Stimulated activated CD4-positive, alpha-beta T cell treated with anti-CD3 and anti-CD28 coated beads, Interleukin-12 subunit alpha, Interleukin-12 subunit beta, amount 100 ng/mL, for 24 hours (primary cell): ENCODE results near the gene COA8.
"Not testable (repeated sequence)": the region's sequence is repeated elsewhere in the genome, so short reads cannot be mapped to it uniquely, and the experiment has no call there.

Source experiments
- DNase-seq, 2 experiments: peaks; one replicate each; pipeline ENCODE4 v3.0.0-alpha.2; 2020; ENCODE audit warnings: low read depth in 2 of 2

The COA8 gene

DNA sequence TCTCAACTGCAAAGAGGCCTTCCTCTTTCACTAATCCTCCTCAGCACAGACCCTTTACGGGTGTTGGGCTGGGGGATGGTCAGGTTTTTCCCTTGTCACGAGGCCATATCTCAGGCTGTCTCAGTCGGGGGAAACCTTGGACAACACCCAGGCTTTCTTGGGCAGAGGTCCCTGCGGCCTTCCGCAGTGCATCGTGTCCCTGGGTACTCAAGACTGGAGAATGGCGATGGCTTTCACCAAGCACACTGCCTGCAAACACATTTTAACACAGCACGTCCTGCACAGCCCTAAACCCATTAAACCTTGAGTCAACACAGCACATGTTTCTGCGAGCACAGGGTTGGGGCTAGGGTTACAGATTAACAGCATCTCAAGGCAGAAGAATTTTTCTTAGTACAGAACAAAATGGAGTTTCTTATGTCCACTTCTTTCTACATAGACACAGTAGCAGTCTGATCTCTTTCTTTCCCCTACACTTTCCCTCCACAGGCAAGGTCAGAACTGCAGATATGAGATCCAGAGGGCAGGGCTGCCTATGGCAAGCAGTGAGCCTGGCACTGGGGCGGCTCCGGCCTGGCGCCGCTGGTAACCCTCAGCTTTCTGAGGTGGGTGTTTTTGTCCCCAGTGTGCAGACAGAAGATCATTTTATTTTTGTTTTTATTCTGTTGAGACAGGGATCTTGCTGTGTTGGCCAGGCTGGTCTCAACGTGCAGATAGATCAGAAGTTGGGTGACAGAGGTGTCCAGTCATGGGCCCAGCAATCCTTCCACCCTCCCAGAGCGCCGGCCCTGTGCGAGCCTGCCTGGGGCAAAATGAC, 37.1 kb upstream of the COA8 start:
- DNase-seq = not testable (repeated sequence)

GRCh38 chr14:103526247-103526913, 36.4 kb upstream of the COA8 start:
- no peak for DNase-seq

GRCh38 chr14:103526914-103527248, 35.9 kb upstream of the COA8 start:
- no peak for DNase-seq

GRCh38 chr14:103527408-103528145, 35.2 kb upstream of the COA8 start:
- no peak for DNase-seq

GRCh38 chr14:103528146-103528586, 34.6 kb upstream of the COA8 start:
- DNase-seq = no peak

- peak; percentile 66 to 68 for DNase-seq
Observed at GRCh38 chr14:103528587-103529382, 34.0 kb upstream of the COA8 start, which contains the start of gene TRMT61A. Gene TRMT61A (plus strand): TSS chr14:103529196. CDS start chr14:103529979, 783 bp downstream.

DNA sequence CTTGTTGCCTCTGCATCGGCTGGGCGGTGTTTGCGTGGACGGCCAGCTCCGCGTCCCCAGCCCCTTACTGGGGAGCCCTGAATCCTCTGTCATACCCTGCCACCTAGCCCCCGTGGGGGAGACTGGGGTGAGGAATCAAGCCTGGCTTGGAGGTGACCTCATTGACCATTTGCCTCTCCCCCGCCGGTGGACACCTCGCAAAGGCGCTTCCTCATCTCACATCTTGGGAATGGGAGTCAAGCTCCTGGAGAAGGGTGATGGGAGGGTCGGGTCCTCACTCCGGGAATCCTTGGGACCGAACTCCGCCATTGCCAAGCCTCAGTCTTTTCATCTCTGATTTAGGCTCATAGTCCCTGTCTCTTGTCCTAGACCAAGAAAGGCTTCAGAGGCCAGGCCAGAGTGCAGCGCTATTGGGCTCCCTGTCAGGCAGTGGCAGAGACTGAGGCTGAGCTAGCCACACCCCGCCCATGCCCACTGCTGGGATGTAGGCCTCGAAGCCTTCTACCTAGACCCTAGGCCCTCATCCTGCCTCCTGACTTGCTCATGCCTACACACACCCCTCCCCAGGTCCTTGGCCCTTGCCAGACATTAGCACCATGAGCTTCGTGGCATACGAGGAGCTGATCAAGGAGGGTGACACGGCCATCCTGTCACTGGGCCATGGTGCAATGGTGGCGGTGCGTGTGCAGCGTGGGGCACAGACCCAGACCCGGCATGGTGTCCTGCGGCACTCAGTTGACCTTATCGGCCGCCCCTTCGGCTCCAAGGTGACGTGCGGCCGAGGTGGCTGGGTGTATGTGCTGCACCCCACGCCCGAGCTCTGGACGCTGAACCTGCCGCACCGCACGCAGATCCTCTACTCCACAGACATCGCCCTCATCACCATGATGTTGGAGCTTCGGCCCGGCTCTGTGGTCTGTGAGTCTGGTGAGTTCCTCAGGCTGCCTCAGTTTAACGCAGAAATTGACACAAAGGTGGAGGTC, 33.1 kb upstream of the COA8 start:
- no peak for DNase-seq

- DNase-seq = no peak
Observed at GRCh38 chr14:103530390-103530789, 32.4 kb upstream of the COA8 start.

DNA sequence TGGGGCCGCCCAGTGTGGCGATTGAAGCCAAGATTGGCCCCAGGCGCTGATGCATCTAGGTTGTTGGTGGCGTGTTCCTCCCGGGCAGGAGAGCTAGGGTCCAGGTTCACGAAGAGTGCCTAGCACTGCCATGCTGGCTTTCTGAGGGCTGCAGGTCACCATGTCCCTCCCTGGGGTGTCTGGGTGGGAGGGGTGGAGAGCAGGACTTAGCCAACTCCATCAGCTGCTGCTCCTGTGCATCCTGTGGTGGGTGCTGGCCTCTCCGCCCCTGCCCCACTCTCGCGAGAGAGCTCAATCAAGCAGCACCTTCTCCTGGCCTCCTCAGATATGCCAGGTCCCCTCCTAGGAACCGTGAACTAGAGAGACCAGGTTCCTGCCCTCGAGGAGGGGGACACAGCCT, 31.9 kb upstream of the COA8 start:
- no peak for DNase-seq

DNA sequence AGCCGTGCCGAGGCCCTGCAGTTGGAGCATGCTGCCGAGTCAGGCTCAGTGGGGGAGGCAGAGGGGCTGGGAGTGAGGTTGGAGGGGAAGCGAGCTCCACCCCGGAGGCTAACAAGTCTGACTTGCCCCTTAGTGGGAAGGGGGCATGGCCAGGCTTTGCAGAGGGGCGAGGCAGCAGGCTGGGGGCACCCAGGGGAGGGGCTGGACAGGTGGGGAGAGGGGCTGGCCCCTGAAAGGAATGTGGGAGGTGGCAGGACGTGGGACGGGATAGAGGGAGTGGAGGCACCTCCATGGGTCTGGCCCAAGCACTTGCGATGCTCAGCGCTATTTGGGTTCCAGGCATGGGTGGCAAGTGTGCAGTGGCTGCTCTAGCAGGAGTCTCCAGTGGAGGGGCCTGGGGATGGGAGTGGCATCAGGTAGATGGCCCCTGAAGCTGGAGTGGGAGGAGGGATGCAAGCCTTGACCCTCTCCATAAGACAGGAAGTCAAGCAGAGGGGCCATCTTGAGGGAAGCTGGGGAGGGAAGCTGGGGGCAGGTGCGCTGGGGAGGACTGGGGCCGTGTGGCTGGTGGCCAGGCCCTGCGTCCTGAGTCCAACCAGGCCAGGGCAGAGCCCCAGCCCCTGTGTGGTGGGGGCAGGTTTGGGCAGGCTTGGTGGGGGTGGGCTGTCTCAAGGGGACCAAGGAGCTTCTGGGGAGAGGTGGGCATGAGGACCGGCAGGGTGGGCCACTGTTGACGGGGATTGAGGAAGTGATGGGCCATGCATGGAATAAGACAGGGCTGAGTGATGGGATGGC, 31.1 kb upstream of the COA8 start:
- no peak for DNase-seq

GRCh38 chr14:103532216-103533136, 30.3 kb upstream of the COA8 start:
- no peak for DNase-seq

DNA sequence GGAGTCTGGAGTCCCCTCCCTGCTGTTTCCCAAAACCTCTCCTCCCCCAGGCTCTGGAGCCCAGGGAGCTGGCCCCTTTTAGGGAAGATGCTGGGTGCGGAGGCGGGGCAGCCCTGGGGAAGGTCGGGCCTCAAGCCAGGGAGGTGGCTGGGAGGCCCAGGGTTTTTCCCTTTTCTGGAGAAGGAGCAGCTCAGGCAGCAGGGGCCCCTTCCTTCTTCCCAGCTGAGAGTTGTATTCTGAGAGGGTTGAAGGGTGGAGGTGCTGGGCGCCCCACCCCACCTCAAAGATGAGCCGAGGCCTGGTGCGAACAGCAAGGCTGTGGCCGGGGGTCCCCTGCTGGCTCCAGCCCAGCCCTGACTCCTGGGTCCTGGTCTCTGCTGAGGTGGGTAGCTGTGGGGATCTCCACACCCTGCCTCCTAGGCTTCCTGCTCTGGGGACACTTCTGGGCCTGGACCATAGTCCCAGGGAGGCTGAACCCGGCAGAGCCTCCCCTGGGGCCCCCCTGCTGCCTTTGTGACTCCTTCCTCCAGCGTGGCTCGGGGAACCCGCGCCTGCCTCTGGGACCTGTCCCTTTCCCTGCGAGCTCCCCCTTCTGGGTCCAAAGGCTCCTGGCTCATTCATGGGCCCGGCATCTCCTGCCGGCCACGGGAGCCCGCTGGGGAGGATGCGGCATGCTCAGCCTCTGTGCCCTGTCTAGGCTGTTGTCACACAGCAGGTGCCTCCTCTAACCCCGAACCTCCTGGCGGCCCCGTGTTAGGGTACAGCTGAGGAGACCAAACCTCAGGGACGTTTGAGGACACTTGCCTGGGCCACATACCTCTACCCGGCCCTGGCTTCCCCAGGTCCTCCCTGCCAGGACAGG, 29.4 kb upstream of the COA8 start:
- DNase-seq = no peak

DNA sequence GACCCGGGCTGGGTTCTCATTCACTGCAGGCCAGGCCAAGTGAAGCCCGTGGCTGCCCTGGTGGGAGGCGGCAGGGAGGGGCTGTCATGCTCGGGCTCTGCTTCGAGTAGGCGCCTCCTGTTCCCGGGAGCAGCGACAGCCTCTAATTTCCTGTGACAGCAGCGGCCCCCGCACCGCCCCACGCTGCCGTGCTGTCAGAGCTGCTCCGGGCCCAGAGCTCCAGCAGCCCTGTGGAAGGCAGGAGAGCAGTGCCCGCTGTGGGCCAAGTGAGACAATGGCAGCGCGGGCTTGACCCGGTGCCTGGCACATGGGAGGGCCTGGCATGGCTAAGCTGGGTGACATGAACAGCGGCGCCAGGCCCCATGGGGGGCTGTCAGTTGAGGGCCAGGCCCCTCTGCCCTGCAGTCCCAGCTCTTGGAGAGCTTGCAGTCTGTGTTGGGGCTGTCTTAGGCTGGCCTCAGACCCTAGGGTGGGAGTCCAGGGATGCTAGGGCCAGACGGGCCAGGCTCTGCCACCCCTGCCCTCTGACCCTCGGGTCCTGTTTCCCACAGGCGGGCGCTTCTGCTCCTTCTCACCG, 28.7 kb upstream of the COA8 start:
- DNase-seq = no peak

GRCh38 chr14:103534576-103535061, 28.1 kb upstream of the COA8 start:
- DNase-seq = no peak

DNA sequence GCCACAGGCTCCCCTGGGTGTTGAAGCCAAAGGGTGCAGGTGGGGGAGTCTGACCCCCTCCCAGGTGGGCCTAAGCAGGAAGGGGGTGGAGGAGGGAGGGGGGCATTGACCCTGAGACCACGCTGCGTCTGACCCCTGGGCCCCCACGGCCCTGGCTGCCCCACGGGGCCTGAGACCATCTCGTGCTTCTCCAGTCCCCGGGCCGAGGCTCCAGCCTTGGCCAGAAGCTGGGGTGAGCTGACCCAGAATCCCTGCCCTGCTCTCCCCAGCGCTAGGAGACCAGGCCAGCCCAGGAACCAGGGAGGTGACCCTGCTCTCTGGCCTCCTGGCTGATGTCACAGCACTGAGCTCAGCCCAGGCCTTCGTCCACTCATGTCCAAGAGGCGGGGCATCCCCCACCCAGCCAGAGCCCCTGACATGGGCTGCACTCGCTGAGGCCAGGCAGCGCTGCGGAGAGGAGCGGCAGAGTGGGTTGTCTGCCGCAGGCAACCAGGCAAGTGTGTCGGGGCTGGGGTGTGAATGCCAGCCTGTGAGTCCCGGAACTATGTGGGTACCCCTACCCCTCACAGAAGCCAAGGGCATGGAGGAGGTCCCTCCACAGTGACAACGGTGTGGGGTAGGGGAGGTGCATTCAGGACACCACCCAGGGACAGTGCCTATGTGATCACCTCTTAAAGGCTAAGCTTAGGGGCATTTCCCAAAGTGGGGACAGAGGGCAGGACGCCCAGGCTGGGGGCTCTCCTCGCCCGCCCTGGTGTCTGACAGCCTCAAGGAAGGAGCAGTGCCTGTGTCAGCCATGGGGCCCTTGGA, 27.5 kb upstream of the COA8 start:
- no peak for DNase-seq

- DNase-seq = no peak
Observed at GRCh38 chr14:103535891-103536565, 26.7 kb upstream of the COA8 start.
